ENCODE data around the gene CTNNA2. TPM values are rescaled to one million over a fixed set of nuclear protein-coding genes. Genes with fewer than 3 reads are reported as not detected.

Gene CTNNA2
- total and polyA plus RNA-seq, 8 donors = 0.08 to 0.56 (median 0.17) TPM; not detected in 2

GRCh38 chr2:79862756-79863155 lies 349.9 kb downstream of the CTNNA2 start:
- intact Hi-C loops (cut with DNase I) = no loop called here
- H3K4me1 ChIP-seq = no peaks in the 10 kb centered on the region
- H3K4me3 ChIP-seq = no peak overlapping the region
- no peaks in the 10 kb centered on the region for H3K27me3 ChIP-seq
- H3K9me3 ChIP-seq = no peaks in the 10 kb centered on the region
- ATAC-seq = no peak
- no peak for TF ChIP-seq CTCF (IDR thresholded peaks at IDR 0.05)
- H3K27ac ChIP-seq = no peak overlapping the region
- no peak for DNase-seq
- H3K36me3 ChIP-seq = no peaks in the 10 kb centered on the region

GRCh38 chr2:79872656-79873055 lies 359.8 kb downstream of the CTNNA2 start:
- ATAC-seq = no peak
- Histone ChIP-seq H3K9me3 (no peaks in the 10 kb centered on the region), H3K4me3 (no peak overlapping the region), H3K4me1 (no peaks in the 10 kb centered on the region), H3K36me3 (no peaks in the 10 kb centered on the region), H3K27me3 (no peaks in the 10 kb centered on the region), H3K27ac (no peak overlapping the region)
- intact Hi-C loops (cut with DNase I) = no loop called here
- no peak for TF ChIP-seq CTCF (IDR thresholded peaks at IDR 0.05)
- peak in 2 of 4 donors; percentile 30 to 42 for DNase-seq

GRCh38 chr2:79874015-79874414 lies 361.2 kb downstream of the CTNNA2 start:
- DNase-seq (peak in 1 of 4 donors; percentile 62), ATAC-seq (no peak)
- TF ChIP-seq CTCF (IDR thresholded peaks at IDR 0.05) = no peak

DNA sequence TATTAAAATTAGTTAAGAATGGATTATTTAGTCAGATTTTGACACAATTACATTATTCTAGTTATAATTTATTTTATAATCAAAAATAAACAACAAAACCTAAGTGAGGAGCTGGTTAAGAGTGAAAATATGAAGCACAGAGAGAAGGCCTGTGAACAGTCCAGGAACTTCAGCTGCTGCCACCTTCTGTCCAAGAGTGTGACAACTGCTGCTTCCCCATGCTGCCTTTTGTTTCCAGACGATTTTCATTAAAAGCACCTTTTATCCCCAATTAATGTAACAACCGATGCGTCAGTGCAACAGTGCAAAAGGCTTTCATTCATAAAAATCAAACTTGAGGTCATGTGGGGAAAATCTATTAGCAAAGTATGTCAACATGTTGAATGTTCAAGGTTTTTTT lies 363.6 kb downstream of the CTNNA2 start:
- H3K4me1 ChIP-seq = no peaks in the 10 kb centered on the region
- H3K27ac ChIP-seq = no peak overlapping the region
- intact Hi-C loops (cut with DNase I) = no loop called here
- no peaks in the 10 kb centered on the region for H3K36me3 ChIP-seq
- DNase-seq = no peak
- H3K4me3 ChIP-seq = no peak overlapping the region
- TF ChIP-seq CTCF (IDR thresholded peaks at IDR 0.05) = no peak
- H3K9me3 ChIP-seq = no peaks in the 10 kb centered on the region
- ATAC-seq = no peak
- no peaks in the 10 kb centered on the region for H3K27me3 ChIP-seq

More at GRCh38 chr2:79874015-79874414, 361.2 kb downstream of the CTNNA2 start:
- Histone ChIP-seq H3K27me3 (no peaks in the 10 kb centered on the region), H3K27ac (no peak overlapping the region), H3K4me1 (no peaks in the 10 kb centered on the region), H3K4me3 (no peak overlapping the region), H3K9me3 (no peaks in the 10 kb centered on the region), H3K36me3 (no peaks in the 10 kb centered on the region)
- intact Hi-C loops (cut with DNase I) = no loop called here

GRCh38 chr2:79882548-79882947 lies 369.7 kb downstream of the CTNNA2 start:
- Histone ChIP-seq H3K27ac (no peak overlapping the region), H3K4me1 (no peaks in the 10 kb centered on the region), H3K27me3 (no peaks in the 10 kb centered on the region), H3K9me3 (no peaks in the 10 kb centered on the region), H3K4me3 (no peak overlapping the region), H3K36me3 (no peaks in the 10 kb centered on the region)
- TF ChIP-seq CTCF (IDR thresholded peaks at IDR 0.05) = no peak
- intact Hi-C loops (cut with DNase I) = no loop called here
- DNase-seq (no peak), ATAC-seq (no peak)

Data from left lung (tissue), 10 donors.